HG03442 (cell line): ENCODE measurements around the gene FAM222A.

Source experiments
- ATAC-seq: cut with Tn5 transposase; IDR thresholded peaks from one replicate; pipeline ENCODE4 v1.9.1; 2021; ENCODE audit warnings: mild to moderate bottlenecking, moderate library complexity; ENCODE audit not compliant: unreplicated experiment

The FAM222A gene

DNA sequence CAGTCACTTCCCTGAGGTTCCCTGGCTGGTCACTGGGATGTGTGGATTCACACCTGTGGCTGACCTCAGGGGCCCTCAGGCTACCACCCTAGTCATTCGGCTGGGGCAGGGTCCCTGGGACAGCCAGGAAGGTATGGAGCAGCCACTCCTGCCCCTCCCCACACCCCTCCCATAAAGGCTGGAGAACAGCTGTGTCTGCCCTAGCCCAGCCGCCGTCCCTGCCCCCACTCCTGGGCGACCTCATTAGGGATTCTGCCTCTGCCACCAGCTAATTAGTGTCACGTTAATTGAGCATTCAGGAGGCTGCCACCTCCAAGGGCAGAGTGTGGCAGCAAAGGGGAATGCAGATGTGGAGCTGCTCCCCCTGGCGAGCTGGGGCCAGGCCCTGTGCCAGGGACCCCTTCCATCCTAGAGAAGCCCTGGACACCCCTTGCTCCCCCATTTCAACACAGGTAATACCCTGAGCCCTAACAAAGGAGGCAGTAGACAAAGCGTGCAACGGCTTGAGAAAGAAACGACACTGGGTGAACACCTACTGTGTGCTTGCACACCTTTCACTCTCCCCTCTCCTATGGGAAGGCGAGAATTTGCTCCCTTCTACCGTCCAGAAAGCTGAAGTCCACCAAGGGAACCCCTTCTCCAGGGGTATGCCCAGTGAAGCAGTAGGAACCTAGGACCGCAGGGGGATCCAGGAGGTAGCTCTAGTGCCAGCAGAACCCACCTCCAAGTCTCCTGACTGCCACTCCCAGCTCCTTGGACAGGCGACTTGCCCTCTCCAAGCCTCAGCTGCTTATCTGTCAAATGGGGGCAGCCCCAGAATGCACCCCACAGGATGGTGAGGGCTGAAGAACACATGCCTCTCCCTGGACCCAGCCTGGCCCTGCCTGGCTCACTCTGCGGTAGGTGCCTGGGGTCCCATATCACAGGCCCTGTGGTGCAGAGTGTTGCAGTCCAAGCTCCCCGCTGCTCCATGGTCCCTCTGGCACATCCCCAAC is 45.1 kb downstream of the FAM222A start:
- no peak for ATAC-seq

DNA sequence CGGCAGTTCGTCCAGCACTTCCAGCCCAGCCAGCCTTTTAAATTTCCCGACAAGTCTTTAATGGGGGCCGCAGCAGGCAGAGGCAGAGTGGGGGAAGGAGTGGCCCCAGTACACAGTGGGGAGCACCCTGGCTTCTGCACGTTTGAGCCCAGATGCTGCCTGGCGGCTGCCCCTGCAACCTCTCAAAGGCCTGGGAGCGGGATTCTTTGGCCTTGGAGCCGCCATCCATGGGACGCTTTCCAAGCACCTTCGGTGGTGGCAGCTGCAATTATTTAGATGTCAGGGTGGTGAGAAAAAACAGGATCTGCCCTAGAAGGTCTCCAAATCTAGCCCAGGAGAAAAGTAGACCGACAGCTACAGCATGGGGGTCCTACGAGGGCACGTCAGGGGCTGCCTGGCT is 46.0 kb downstream of the FAM222A start:
- no peak for ATAC-seq

DNA sequence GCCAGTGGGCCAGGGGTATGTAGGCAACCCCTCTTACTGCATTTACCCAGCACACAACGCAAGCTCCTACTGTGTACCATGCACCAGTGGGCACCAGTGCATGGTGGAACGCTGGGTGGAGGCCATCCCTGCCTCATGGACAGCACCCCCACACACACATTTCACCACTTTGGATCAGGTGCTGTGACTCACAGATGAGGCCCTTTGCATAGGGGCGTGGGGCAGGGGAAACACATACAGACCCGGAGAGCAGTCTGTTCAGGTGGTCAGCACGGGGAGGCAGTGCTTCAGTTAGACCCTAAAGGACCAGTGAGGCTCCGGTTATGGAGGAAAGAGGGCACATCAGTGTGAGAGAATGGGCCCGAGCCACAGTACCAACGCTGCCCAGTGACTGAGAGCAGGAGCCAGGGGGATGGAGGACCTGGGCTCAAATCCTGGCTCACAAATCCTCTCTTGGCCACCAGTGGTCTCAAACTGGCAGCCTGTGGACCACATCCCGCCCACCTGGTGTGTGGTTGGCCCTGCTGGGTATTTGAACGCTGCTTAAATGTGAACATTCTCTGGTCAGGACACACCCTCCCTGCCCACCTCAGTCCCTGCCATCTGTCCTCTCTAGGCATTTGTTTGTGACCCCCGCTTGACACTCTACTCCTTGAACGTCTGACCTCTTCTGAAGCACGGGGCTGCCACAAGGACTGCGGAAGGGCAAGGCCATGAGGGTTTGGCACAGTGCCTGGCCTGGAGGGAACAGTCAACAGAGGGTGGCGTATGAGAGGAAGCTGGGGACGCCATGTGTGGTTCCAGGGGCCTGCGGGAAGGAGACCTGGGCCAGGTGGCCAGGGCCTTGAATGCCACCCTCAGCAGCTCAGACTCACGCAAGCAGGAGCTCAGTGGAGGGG is 46.7 kb downstream of the FAM222A start:
- ATAC-seq = no peak

DNA sequence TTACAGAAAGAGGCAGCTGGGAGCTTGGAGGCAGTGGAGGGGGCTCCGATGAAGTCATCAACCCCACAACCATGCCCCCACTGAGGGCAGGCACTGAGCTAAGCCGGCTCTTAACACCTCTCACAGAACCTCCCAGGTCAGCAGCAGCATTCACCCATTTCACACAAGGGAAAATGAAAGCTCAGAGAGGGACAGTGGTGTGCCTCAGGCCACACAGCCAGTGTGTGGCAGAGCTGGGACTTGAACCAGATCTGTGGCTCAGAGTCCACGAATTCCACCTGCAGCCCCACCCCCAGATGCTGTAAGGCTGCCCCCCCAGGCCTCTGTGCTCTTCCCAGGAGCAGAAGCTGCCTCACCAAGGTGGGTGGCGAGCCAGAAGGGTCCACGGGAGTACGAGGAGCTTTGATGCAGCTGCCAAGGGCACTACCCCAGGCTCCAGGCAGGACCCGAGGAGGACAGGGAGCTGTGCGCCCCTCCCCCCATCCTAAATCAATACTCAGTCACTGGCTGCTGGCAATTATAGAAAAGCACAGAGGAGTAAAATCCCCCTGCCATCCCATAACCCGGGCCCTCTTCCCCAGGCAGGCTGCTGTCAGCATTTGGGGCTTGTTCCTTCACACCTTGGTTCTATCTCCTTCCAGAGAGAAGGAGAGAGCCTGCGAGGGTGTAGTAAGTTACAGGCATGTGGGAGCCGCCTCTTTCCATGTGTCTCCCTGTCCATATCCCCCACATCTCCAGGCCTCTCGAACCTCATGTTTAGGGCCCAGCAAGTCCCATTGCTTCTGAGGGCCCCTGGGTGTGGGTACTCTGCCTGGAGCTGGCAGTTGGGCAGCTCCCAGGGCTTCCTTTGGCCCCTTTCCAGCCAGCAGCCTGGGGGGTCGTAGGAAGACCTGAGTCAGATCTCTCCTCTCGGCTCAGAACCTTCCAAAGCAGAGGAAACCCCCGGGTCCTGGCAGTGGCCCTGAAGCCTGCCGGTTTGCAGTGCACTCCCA is 47.6 kb downstream of the FAM222A start:
- ATAC-seq = no peak

DNA sequence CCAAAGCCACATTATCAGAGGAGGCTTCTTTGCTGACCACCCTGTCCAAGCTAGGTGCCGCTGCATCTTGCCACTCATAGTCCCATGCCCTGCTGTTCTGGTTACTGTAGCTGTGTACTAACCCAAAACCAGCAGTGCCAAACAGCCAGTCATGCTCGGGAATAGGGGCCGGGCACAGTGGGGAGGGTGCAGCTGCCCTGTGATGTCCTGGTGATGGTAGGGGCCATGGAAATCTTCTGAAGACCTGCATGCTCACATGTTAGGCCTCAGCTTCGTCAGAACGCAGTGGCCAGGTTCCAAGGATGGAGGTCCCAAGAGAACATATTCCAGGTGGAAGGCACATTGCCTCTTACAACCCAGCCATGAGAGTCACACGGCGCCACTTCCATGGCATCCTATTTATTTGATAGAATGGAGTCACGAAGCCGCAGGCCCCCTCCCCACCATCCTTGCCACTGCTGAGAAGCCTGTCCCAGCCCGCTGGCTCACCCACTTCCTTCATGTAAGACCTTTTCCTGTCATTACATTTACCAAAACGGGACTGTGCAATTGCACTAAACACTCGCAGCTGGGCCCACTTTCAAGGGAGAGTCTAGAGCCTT is 48.5 kb downstream of the FAM222A start:
- no peak for ATAC-seq

DNA sequence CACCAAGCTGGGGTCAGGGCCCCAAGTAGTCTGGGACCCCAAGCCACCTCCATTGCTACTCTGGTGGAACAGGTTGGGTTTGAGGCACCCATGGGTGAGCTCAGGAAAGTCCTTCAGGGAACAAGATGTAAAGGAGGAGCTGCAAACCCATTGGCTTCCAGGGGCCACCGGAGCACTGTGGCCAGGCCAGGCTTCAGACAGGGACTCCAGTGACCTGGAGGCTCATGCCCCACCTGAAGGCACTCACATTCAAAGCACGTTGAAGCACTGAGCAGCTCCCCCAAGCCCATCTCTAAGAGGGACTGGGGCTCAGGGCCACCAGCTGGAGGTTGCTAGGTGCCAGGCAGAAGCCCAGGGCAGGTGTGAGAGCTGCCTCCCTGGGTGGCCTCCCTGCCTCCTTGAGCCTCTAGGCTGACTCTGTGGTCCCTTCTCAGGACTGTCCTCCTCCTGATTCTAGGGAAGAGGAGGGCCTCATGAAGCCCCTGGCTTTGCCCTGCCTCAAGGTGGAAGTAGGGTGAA is 49.1 kb downstream of the FAM222A start:
- ATAC-seq = no peak

DNA sequence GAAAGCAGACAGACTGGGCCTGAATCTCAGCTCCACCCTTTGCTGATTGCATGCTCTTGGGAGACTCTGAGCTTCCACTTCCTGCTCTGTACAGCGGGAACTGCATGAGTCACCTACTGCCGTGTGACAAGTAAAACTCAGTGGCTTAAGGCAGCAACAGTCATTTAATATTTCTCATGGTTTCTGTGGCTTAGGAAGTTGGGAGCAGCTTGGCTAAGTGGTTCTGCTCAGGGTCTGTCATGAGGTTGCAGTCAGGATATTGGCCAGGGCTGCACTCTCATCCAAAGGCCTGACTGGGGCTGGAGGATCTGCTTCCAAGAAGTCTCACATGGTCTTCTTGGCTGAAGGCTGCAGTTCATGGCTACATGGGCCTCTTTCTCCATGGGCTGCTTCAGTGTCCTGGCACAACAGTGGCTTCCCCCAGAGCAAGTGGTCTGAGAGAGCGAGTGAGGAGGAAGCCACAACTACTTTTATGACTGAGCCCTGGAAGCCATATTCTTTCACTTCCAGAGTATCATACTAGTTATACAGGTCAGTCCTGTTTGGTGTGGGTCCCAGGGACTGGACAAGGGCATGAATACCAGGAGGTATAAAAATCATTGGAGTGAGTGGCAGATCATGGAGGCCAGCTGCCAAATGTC is 49.7 kb downstream of the FAM222A start:
- no peak for ATAC-seq

DNA sequence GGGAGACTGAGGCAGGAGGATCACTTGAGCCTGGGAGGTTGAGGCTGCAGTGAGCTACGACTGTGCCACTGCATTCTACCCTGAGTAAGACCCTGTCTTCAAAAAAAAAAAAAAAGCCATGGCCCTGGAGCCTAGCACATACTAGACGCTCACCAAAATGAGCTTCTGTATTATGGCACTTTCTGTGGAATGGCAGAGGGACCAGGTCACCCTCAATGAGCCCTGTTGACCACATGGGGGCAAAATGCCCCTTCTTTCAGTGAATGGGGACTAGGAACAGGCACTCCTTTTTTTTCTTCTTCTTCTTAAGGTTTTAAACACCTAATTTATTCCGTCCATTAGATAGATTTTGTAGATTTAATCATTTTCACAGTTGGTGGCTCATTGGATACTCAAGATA is 50.5 kb downstream of the FAM222A start:
- no peak for ATAC-seq

DNA sequence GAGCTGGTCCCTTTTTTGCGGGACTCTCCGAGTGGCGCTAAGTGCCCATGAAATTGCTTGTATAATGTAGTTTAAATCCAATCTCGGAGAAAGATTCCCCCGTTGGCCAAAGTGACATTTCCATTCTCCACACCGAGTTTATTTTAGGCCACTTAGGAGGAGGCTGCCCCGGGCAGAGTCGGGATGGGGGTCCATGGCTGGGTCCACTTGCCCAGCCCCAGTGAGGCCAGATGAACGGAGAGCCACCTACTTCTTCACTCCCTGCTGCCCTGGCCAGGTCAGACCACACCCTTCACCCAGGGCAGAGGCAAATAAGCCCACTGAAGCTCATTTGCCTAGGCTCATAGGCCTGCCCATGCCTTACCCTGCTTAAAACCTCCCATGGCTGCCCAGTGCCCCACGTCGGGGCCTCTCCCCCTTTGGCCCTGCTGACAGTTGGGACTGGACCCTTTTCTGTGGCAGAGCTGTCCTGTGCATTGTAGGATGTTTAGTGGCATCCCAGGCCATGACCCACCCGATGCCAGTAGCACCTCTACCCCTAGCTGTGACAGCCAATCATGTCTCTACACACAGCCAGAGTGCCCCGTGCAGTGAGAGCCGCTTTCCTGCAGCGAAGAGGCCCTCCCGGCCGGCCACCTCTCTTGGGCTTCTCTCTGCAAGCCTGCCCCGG is 51.3 kb downstream of the FAM222A start:
- ATAC-seq = no peak

DNA sequence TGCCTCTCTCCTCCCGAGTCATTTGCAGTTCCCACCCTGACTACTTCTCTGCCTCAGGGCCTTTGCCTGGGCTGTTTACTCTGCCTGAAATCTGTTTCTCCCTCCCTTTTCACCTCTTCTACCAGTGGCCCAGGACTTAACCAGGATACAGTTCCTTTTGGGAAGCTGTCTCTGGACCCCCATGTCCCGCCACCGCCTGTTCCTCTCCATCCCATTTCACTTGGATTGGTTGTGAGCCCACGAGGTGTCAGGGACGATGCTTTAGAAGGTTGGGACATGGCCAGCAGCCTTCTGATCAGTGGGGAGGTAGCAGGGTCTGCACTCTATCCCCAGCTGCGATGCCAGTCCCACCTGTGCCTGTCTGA is 51.8 kb downstream of the FAM222A start:
- ATAC-seq = no peak

DNA sequence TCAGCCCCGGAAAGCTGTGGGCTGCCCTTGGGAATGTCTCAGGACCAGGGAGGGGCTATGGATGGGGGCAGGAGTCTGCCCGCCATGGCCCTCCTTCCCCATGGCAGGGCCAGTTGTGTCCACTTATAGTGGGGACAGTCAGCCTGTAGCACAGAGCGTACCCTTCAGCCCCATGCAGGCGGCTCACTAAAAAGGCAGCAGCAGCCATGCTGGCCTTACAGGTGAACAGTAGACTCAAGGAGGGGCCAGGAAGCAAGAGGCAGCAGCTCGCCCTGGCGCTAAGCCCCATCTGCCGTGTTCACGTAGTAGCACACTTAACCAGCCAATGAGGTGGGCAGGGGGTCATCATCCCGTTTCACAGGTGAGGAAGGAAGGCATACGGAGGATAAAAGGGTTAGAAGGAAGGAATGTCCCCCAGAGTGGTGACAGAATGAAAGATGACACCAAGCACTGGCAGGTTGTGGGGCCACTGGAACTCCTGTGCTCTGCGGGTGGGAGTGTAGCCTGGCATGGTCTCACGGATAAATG is 52.7 kb downstream of the FAM222A start:
- no peak for ATAC-seq

DNA sequence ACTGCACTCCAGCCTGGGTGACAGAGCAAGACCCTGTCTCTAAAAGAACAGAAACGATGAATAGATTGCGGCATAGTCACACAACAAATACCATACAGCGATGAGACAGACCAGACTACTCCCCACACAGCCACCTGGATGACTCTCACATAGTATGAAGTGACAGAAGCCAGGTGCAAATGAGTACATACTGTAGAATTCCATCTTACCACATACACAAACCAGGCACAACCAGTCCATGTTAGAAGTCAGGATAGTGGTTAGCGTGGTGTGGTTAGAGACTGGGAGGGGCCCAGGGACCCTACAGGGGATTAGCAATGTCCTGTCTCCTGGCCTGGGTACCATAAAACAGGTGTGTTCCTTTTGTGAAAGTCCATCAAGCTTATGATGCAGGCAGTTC is 53.8 kb downstream of the FAM222A start:
- ATAC-seq = no peak

DNA sequence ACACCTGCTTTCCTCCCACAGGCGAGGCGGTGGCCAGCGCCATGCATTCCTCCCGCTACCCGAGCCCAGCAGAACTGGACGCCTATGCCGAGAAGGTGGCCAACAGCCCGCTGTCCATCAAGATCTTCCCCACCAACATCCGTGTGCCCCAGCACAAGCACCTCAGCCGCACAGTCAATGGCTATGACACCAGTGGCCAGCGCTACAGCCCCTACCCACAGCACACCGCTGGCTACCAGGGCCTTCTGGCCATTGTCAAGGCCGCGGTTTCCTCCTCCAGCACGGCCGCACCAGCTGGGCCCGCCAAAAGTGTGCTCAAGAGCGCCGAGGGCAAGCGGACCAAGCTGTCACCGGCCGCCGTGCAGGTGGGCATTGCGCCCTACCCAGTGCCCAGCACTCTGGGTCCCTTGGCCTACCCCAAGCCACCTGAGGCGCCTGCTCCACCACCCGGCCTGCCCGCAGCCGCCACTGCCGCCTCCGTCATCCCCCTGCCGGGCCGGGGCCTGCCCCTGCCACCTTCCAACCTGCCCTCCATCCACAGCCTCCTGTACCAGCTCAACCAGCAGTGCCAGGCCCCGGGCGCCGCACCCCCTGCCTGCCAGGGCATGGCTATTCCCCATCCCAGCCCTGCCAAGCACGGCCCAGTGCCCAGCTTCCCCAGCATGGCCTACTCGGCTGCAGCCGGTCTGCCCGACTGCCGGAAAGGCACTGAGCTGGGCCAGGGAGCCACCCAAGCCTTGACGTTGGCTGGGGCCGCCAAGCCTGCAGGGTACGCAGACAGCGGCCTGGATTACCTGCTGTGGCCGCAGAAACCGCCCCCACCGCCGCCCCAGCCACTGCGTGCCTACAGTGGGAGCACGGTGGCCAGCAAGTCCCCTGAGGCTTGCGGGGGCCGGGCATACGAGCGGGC is 54.6 kb downstream of the FAM222A start:
- no peak for ATAC-seq

DNA sequence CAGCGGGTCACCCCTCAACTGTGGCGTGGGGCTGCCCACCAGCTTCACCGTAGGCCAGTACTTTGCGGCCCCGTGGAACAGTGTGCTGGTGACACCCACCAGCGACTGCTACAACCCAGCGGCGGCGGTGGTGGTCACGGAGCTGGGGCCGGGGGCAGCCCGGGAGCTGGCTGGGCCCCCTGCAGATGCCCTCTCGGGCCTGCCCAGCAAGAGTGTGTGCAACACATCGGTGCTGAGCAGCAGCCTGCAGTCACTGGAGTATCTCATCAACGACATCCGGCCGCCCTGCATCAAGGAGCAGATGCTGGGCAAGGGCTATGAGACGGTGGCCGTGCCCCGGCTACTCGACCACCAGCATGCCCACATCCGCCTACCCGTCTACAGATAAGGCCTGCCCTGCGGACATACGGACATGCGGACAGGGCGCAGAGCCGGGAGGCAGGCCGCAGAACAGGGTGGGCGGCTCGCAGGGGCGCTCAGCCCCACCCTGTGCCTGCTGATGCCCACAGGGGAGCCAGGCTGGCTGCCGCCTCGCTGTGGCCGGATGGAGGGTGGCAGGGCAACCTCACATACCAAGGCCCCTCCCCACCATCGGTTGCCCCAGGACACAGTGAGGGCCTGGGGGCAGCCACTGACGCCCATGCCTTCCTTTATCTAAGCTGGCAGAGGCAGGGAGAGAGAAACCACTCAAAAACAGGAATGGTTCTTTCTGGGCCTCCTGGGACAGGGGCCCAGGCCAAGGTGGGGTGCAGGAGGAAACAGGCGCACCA is 55.5 kb downstream of the FAM222A start:
- no peak for ATAC-seq

DNA sequence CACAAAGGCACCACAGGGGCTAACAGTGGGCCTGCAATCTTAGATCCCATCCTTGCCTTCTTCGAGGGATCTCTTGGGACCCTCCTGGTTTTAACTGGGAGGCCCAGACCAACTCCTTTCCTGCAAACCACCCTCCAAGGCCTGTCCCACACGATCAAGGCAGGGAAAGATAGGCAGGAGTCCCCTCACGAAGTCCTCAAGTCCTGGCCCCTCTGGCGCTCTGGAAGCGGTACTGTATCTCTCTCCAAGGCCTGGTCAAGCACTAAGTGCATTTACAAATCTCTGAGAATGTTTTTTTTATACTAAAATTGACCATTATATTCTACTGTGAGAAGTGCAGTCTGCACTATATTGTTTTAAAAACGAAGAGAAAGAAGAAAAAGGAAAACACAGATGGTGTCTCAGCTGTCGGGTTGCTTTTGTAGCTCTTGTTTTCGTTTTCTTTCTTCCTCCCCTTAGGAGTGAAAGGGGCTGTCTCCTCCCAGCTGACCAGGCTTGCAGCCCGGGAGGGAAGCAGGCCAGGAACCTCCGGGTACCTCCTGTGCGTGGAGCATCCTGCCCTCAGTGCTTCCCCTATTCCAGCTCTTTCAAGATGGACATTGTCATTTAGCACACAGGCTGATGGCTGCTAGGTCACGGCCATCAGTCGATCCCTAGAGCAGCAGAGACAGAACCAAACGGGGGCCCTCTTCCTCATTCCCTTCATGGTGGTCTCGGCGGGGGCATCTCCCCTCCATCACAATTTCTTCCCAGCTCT is 56.7 kb downstream of the FAM222A start:
- no peak for ATAC-seq
